Loucy (cell line): ENCODE results near the gene C2CD4D.

Experiments
- H2AFZ ChIP-seq: fragments of 200-600 bp; sonication (generic); 2 replicates; pipeline ENCODE4 v1.6.0; 2016; ENCODE audit warnings: antibody characterized with exemption, mild to moderate bottlenecking, low read length, moderate library complexity
- H3F3A ChIP-seq: fragments of 200-600 bp; 2 replicates; pipeline ENCODE4 v1.6.0; 2016; ENCODE audit warnings: antibody characterized with exemption, low read depth, mild to moderate bottlenecking
- H3K27me3 ChIP-seq: fragments of 200-600 bp; sonication (generic); 2 replicates; pipeline ENCODE4 v1.6.1; 2014; ENCODE audit warnings: low read length, mild to moderate bottlenecking; ENCODE audit not compliant: insufficient read depth, poor library complexity, severe bottlenecking
- H3K36me3 ChIP-seq: fragments of 200-600 bp; sonication (generic); 2 replicates; pipeline ENCODE4 v1.6.1; 2016; ENCODE audit warnings: low read length; ENCODE audit not compliant: insufficient read depth
- H3K4me1 ChIP-seq: fragments of 200-600 bp; sonication (generic); 2 replicates; pipeline ENCODE4 v1.5.1; 2014; ENCODE audit warnings: low read length, mild to moderate bottlenecking; ENCODE audit not compliant: insufficient read depth, poor library complexity, severe bottlenecking
- H3K4me2 ChIP-seq: fragments of 200-600 bp; sonication (generic); 2 replicates; pipeline ENCODE4 v1.6.0; 2014; ENCODE audit warnings: antibody characterized with exemption, low read length, low read depth, mild to moderate bottlenecking; ENCODE audit not compliant: poor library complexity, severe bottlenecking
- H3K4me3 ChIP-seq: fragments of 200-600 bp; sonication (generic); 2 replicates; pipeline ENCODE4 v1.5.1; 2014; ENCODE audit warnings: low read length, mild to moderate bottlenecking, mixed read lengths; ENCODE audit not compliant: poor library complexity, severe bottlenecking
- H3K79me2 ChIP-seq: fragments of 200-600 bp; sonication (generic); 2 replicates; pipeline ENCODE4 v1.6.1; 2014; ENCODE audit warnings: low read length; ENCODE audit not compliant: insufficient read depth
- H3K9ac ChIP-seq: fragments of 200-600 bp; sonication (generic); 2 replicates; pipeline ENCODE4 v1.6.0; 2014; ENCODE audit warnings: mild to moderate bottlenecking, low read depth, low read length, moderate library complexity; ENCODE audit not compliant: poor library complexity, severe bottlenecking
- H3K9me2 ChIP-seq: fragments of 200-600 bp; sonication (generic); replicated peaks from 2 replicates; pipeline ENCODE4 v1.6.1; 2016; ENCODE audit warnings: low read depth, low read length, mixed read lengths
- H3K9me3 ChIP-seq: fragments of 200-600 bp; sonication (generic); 2 replicates; pipeline ENCODE4 v1.6.1; 2014; ENCODE audit warnings: mild to moderate bottlenecking, antibody characterized with exemption, low read length, low read depth; ENCODE audit not compliant: insufficient read depth
- H4K20me1 ChIP-seq: fragments of 200-600 bp; sonication (generic); 2 replicates; pipeline ENCODE4 v1.6.0; 2014; ENCODE audit warnings: antibody characterized with exemption, low read length, mild to moderate bottlenecking; ENCODE audit not compliant: insufficient read depth, poor library complexity, severe bottlenecking
- EZH2phosphoT487 ChIP-seq: fragments of 200-600 bp; IDR thresholded peaks from 2 replicates; pipeline ENCODE4 v1.6.1; 2018; ENCODE audit warnings: antibody characterized with exemption, mild to moderate bottlenecking, moderate library complexity, borderline replicate concordance
- TF ChIP-seq, protein P1 (sequence below): fragments of 200-600 bp; sonication (generic); conservative IDR thresholded peaks from 2 replicates; pipeline ENCODE4 v1.5.1; 2014; ENCODE audit warnings: mild to moderate bottlenecking, antibody characterized with exemption, low read length

Gene C2CD4D

DNA sequence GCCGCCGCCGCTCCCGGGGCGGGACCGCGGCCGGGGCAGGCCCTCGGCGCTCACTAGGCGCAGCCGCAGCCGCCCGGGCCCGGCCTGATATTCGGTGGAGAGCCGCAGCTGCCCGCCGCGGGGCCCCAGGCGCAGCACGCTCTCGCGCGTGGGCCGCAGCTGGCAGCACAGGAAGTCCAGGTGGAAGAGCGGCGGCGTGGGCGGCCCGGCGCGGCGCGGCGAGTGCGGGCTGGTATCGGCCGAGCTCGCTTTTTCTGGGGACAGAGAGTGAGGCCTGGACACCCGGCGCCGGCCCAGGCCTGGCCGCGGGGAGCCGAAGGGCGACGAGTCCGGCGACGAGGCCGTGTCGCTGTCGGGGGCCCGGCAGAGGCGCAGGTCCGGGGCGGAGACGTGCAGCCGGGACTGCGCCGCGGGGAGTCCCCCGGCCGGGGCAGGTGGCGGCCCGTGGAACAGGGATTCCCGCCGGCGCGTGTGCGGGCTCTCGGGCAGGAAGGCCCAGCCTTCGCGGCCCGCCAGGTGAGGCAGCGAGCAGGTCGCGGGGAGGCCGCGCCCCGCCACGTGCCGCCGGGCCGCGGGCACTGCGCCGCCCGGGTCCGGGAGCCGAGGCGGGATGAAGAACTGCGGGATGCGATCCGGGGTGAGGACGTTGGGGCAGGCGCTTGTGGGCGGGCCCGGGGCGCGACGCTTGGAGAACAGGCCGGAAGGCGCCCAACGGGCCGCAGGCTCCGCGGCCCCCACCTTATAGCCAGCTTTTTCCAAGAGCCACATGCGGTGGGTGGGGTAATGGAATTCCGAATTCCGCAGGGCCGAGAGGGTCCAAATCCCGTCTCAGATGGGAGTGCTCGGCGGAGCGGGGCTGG lies 1.2 kb downstream of the C2CD4D start:
- no peak for TF ChIP-seq EZH2phosphoT487
- TF ChIP-seq, protein P1, sequence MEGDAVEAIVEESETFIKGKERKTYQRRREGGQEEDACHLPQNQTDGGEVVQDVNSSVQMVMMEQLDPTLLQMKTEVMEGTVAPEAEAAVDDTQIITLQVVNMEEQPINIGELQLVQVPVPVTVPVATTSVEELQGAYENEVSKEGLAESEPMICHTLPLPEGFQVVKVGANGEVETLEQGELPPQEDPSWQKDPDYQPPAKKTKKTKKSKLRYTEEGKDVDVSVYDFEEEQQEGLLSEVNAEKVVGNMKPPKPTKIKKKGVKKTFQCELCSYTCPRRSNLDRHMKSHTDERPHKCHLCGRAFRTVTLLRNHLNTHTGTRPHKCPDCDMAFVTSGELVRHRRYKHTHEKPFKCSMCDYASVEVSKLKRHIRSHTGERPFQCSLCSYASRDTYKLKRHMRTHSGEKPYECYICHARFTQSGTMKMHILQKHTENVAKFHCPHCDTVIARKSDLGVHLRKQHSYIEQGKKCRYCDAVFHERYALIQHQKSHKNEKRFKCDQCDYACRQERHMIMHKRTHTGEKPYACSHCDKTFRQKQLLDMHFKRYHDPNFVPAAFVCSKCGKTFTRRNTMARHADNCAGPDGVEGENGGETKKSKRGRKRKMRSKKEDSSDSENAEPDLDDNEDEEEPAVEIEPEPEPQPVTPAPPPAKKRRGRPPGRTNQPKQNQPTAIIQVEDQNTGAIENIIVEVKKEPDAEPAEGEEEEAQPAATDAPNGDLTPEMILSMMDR = no peak
- Histone ChIP-seq H3K9ac (no peak overlapping the region), H3K27me3 (no peaks in the 10 kb centered on the region), H3K4me1 (peaks cover 21% of the 10 kb centered on the region), H3K79me2 (no peaks in the 10 kb centered on the region), H3F3A (no peaks in the 10 kb centered on the region), H3K4me2 (peak overlapping the region; percentile 61), H4K20me1 (no peaks in the 10 kb centered on the region), H3K36me3 (no peaks in the 10 kb centered on the region), H3K9me2 (no peaks in the 10 kb centered on the region), H3K4me3 (peak overlapping the region; percentile 44), H2AFZ (no peak overlapping the region; the same call in 1 of the 2 replicates), H3K9me3 (no peaks in the 10 kb centered on the region)

DNA sequence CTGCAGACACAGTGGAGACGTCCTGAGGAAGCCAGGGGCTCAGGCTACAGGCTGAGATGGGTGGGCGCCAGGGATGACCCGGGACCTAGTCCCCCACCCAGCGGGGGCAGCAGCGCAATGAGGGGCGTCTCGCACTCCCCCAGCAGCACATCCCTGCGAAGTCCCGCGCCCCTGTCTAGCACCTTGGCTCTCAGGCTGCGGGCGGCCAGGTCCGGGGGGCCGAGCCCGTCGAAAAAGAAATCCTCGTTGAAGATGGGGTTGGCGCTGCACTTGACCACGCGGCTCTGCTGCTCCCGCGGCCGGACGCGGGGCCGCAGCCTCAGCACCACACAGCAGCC lies 1.8 kb downstream of the C2CD4D start:
- H3K9ac ChIP-seq = no peak overlapping the region
- H3K4me2 ChIP-seq = peak overlapping the region; percentile 61
- no peaks in the 10 kb centered on the region for H3K9me3 ChIP-seq
- H3K27me3 ChIP-seq = no peaks in the 10 kb centered on the region
- no peaks in the 10 kb centered on the region for H3K9me2 ChIP-seq
- TF ChIP-seq, protein P1 = no peak
- TF ChIP-seq EZH2phosphoT487 = no peak
- H3K4me3 ChIP-seq = peak overlapping the region; percentile 44
- peaks cover 21% of the 10 kb centered on the region for H3K4me1 ChIP-seq
- no peaks in the 10 kb centered on the region for H3K36me3 ChIP-seq
- no peaks in the 10 kb centered on the region for H3F3A ChIP-seq
- H3K79me2 ChIP-seq = no peaks in the 10 kb centered on the region
- no peak overlapping the region; the same call in 1 of the 2 replicates for H2AFZ ChIP-seq
- H4K20me1 ChIP-seq = no peaks in the 10 kb centered on the region

DNA sequence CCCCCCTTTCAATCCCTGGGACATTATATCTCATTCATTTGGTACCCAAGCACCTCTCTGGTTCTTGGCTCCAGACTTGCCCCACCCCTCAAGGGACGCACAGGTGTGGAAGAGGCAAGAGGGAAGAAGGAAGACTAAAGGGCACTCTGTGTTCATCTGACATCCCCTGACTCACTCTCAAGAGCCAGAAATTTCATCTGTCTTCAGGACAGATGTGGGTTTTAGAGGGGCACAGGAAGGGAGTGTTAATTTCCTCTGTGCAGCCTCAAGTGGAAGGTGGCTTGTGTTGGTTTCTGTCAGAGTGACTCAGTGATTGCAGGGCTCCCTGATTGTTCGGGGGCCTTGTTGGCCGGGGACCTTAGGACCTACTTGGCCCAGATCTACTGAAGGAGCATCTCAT lies 2.4 kb downstream of the C2CD4D start:
- H2AFZ ChIP-seq = no peak overlapping the region

More for the DNA sequence above, 2.4 kb downstream of the C2CD4D start:
- no peaks in the 10 kb centered on the region for H3F3A ChIP-seq
- H3K9me3 ChIP-seq = no peaks in the 10 kb centered on the region
- peaks cover 21% of the 10 kb centered on the region for H3K4me1 ChIP-seq
- H4K20me1 ChIP-seq = no peaks in the 10 kb centered on the region
- H3K9me2 ChIP-seq = no peaks in the 10 kb centered on the region
- H3K36me3 ChIP-seq = no peaks in the 10 kb centered on the region
- H3K9ac ChIP-seq = no peak overlapping the region
- peak overlapping the region; percentile 61 for H3K4me2 ChIP-seq
- peak overlapping the region; percentile 44 for H3K4me3 ChIP-seq
- H3K79me2 ChIP-seq = no peaks in the 10 kb centered on the region
- no peaks in the 10 kb centered on the region for H3K27me3 ChIP-seq
- TF ChIP-seq, protein P1 = no peak
- TF ChIP-seq EZH2phosphoT487 = no peak
